SK-N-SH treated with all-trans-retinoic acid at 6 μM for 48 hours (cell line): Measurements from ENCODE around the gene EYA4.

Experiments used
- ARNTL ChIP-seq: fragments of 450-650 bp; formaldehyde crosslinking; IDR thresholded peaks from 2 replicates; pipeline ENCODE4 v1.5.0; 2020; ENCODE audit warnings: low read depth, mild to moderate bottlenecking, moderate library complexity, borderline replicate concordance
- GLIS3 ChIP-seq: fragments of 250-450 bp; sonication (Bioruptor Pico); IDR thresholded peaks from 2 replicates; pipeline ENCODE4 v1.5.0; 2020; ENCODE audit warnings: mild to moderate bottlenecking, moderate library complexity
- ISL1 ChIP-seq: fragments of 250-450 bp; sonication (Bioruptor Pico); IDR thresholded peaks from 2 replicates; pipeline ENCODE4 v2.1.2; 2022; ENCODE audit warnings: mild to moderate bottlenecking, moderate library complexity
- OSR1 ChIP-seq: fragments of 250-450 bp; sonication (Bioruptor Pico); IDR thresholded peaks from 2 replicates; pipeline ENCODE4 v1.8.0; 2022; ENCODE audit warnings: moderate library complexity, mild to moderate bottlenecking, inconsistent platforms
- RARB ChIP-seq: fragments of 250-450 bp; sonication (Bioruptor Pico); IDR thresholded peaks from 2 replicates; pipeline ENCODE4 v1.8.0; 2021; ENCODE audit warnings: mild to moderate bottlenecking, moderate library complexity
- TCF4 ChIP-seq: fragments of 250-450 bp; sonication (Bioruptor Pico); IDR thresholded peaks from 2 replicates; pipeline ENCODE4 v1.8.0; 2021; ENCODE audit warnings: mild to moderate bottlenecking, moderate library complexity, borderline replicate concordance
- ZC3H10 ChIP-seq: fragments of 250-450 bp; sonication (Bioruptor Pico); IDR thresholded peaks from 2 replicates; pipeline ENCODE4 v1.5.1; 2021; ENCODE audit warnings: mild to moderate bottlenecking, moderate library complexity
- ZFP3 ChIP-seq: fragments of 250-450 bp; sonication (Bioruptor Pico); IDR thresholded peaks from 2 replicates; pipeline ENCODE4 v1.5.0; 2020; ENCODE audit warnings: mild to moderate bottlenecking, moderate library complexity
- ZNF565 ChIP-seq: fragments of 450-650 bp; formaldehyde crosslinking; conservative IDR thresholded peaks from 2 replicates; pipeline ENCODE4 v1.5.0; 2020; ENCODE audit warnings: low read depth, mild to moderate bottlenecking, moderate library complexity
- ZNF70 ChIP-seq: fragments of 450-650 bp; formaldehyde crosslinking; IDR thresholded peaks from 2 replicates; pipeline ENCODE4 v1.5.0; 2020; ENCODE audit warnings: mild to moderate bottlenecking, moderate library complexity
- TF ChIP-seq, protein P1 (sequence below): fragments of 250-450 bp; sonication (Bioruptor Pico); IDR thresholded peaks from 2 replicates; pipeline ENCODE4 v1.5.0; 2020; ENCODE audit warnings: mild to moderate bottlenecking, moderate library complexity
- TF ChIP-seq, protein P2 (sequence below): fragments of 250-450 bp; sonication (Bioruptor Pico); IDR thresholded peaks from 2 replicates; pipeline ENCODE4 v1.8.0; 2020; ENCODE audit warnings: mild to moderate bottlenecking, moderate library complexity, borderline replicate concordance

DNA sequence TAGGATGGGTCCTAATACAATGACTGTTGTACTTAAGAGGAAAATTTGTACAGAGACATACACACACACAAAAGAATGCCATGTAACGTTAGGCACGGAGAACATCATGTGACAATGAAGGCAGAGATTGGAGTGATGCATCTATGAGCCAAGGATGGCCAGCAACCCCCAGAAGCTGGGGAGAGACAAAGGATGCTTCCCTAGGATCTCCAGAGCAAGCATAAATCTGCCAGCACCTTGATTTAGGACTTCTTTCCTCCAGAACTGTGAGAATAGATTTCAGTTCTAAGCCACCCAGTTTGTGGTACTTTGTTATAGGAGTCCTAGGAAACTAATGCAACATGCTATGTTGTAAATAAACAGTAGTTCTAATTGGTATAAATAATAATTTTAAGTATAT, 25.0 kb downstream of the EYA4 start:
- no peak for TF ChIP-seq ZC3H10 (CRISPR knock-in tag)
- TF ChIP-seq ISL1 (CRISPR knock-in tag) = no peak
- no peak for TF ChIP-seq OSR1 (CRISPR knock-in tag)
- TF ChIP-seq RARB (CRISPR knock-in tag) = no peak
- TF ChIP-seq, protein P1, sequence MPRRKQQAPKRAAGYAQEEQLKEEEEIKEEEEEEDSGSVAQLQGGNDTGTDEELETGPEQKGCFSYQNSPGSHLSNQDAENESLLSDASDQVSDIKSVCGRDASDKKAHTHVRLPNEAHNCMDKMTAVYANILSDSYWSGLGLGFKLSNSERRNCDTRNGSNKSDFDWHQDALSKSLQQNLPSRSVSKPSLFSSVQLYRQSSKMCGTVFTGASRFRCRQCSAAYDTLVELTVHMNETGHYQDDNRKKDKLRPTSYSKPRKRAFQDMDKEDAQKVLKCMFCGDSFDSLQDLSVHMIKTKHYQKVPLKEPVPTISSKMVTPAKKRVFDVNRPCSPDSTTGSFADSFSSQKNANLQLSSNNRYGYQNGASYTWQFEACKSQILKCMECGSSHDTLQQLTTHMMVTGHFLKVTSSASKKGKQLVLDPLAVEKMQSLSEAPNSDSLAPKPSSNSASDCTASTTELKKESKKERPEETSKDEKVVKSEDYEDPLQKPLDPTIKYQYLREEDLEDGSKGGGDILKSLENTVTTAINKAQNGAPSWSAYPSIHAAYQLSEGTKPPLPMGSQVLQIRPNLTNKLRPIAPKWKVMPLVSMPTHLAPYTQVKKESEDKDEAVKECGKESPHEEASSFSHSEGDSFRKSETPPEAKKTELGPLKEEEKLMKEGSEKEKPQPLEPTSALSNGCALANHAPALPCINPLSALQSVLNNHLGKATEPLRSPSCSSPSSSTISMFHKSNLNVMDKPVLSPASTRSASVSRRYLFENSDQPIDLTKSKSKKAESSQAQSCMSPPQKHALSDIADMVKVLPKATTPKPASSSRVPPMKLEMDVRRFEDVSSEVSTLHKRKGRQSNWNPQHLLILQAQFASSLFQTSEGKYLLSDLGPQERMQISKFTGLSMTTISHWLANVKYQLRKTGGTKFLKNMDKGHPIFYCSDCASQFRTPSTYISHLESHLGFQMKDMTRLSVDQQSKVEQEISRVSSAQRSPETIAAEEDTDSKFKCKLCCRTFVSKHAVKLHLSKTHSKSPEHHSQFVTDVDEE (CRISPR knock-in tag) = no peak
- TF ChIP-seq TCF4 (CRISPR knock-in tag) = no peak
- no peak for TF ChIP-seq ZFP3 (CRISPR knock-in tag)
- no peak for TF ChIP-seq GLIS3
- TF ChIP-seq, protein P2, sequence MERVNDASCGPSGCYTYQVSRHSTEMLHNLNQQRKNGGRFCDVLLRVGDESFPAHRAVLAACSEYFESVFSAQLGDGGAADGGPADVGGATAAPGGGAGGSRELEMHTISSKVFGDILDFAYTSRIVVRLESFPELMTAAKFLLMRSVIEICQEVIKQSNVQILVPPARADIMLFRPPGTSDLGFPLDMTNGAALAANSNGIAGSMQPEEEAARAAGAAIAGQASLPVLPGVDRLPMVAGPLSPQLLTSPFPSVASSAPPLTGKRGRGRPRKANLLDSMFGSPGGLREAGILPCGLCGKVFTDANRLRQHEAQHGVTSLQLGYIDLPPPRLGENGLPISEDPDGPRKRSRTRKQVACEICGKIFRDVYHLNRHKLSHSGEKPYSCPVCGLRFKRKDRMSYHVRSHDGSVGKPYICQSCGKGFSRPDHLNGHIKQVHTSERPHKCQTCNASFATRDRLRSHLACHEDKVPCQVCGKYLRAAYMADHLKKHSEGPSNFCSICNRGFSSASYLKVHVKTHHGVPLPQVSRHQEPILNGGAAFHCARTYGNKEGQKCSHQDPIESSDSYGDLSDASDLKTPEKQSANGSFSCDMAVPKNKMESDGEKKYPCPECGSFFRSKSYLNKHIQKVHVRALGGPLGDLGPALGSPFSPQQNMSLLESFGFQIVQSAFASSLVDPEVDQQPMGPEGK (CRISPR knock-in tag) = no peak
- no peak for TF ChIP-seq ZNF70 (CRISPR knock-in tag)
- no peak for TF ChIP-seq ARNTL
- TF ChIP-seq ZNF565 (CRISPR knock-in tag) = no peak
